Effector CD4-positive, alpha-beta T cell (primary cell): ENCODE results near the gene PDE6B.

Experiments used
- DNase-seq: peaks from one replicate; pipeline ENCODE4 v3.0.0-alpha.2; 2020

The PDE6B gene

GRCh38 chr4:600850-601515 is 24.4 kb upstream of the PDE6B start:
- no peak for DNase-seq

- DNase-seq: no peak
These were observed 23.5 kb upstream of the PDE6B start for GRCh38 chr4:601612-602558.

- no peak for DNase-seq
These were observed 22.8 kb upstream of the PDE6B start for GRCh38 chr4:602559-602942.

- DNase-seq: no peak
These were observed 21.2 kb upstream of the PDE6B start for GRCh38 chr4:604131-604530.

GRCh38 chr4:605702-606425 is 19.5 kb upstream of the PDE6B start:
- DNase-seq: no peak

GRCh38 chr4:608236-608635 is 17.1 kb upstream of the PDE6B start:
- no peak for DNase-seq

GRCh38 chr4:609400-610050 is 15.8 kb upstream of the PDE6B start:
- no peak for DNase-seq

GRCh38 chr4:610411-611261 is 14.7 kb upstream of the PDE6B start:
- no peak for DNase-seq

- no peak for DNase-seq
These were observed 13.2 kb upstream of the PDE6B start for GRCh38 chr4:612052-612748.

GRCh38 chr4:612749-613125 is 12.6 kb upstream of the PDE6B start:
- no peak for DNase-seq

- no peak for DNase-seq
These were observed 12.2 kb upstream of the PDE6B start for GRCh38 chr4:613126-613525.

GRCh38 chr4:616091-616490 is 9.3 kb upstream of the PDE6B start:
- DNase-seq: no peak

GRCh38 chr4:616911-617643 is 8.3 kb upstream of the PDE6B start:
- no peak for DNase-seq

- no peak for DNase-seq
These were observed 7.4 kb upstream of the PDE6B start for GRCh38 chr4:617644-618641.

- DNase-seq: no peak
These were observed 5.2 kb upstream of the PDE6B start for GRCh38 chr4:620201-620600.

- no peak for DNase-seq
These were observed 4.5 kb upstream of the PDE6B start for GRCh38 chr4:620851-621261.

- DNase-seq: no peak
These were observed 3.9 kb upstream of the PDE6B start for GRCh38 chr4:621296-622070.
